ENCODE results near the gene MGME1.

The MGME1 gene

DNA sequence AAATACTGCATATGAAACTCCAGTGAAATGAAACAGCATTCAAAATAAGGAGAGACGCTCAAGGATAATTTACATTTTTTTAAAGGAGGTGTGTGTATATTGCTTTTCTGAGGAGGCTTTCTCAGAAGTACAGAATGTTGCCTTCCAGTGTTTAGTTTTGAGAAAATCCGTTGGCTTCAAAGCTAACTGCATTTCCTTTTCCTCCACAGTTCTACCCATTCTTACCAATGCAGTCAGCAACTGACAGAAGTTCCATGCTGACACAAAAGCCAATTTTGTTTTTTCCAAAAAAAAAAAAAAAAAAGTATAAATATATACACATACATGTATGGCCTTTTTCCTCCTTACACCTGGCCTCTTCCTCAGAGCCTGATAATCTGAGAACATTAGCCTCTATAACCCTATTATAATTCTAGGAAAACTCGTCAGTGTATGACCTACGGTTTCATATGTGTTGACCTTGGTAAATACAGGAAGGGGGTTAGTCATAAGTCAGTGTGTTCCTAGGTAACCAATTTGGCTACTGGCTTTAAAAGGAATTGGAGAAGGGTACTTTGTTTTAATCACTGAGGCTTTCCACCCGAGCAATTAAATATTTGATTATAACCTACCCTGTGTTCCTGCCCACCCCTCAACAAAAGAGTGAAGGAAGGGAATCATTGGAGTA, 24.2 kb downstream of the MGME1 start:
- TF ChIP-seq POLR2AphosphoS5 (IDR thresholded peaks at IDR 0.05; ENCODE audit: low read depth, low read length) (no peak), REST (IDR thresholded peaks at IDR 0.05; ENCODE audit: insufficient read depth in 1 of 2, low read depth in 2 of 2, low read length in 2 of 2) (no peak), SIN3A (IDR thresholded peaks at IDR 0.05; ENCODE audit: borderline replicate concordance, insufficient read depth, low read length) (no peak), FOXP2 (optimal IDR thresholded peaks at IDR 0.05; ENCODE audit: borderline replicate concordance, extremely low read depth, extremely low read length, insufficient read depth) (no peak), TAF1 (IDR thresholded peaks at IDR 0.05; ENCODE audit: borderline replicate concordance, insufficient read depth, low read length) (no peak)

DNA sequence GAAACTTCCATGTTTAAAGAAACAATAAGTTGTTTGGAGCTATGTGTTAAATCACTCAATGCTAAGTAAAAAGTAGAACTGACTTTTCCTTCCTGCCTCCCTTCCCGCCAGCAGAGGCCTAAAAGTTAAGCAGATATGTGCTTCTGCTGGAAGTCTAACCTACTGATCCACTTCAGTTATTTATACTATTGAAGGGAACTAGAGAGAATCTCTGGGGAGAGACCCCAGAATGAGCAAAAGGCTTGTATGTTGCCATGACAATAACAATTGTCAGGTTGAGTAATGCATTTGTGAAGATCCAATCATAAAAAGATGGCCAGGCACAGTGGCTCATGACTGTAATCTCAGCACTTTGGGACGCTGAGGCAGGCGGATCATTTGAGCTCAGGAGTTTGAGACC, 24.7 kb downstream of the MGME1 start:
- TF ChIP-seq REST (IDR thresholded peaks at IDR 0.05; ENCODE audit: insufficient read depth in 1 of 2, low read depth in 2 of 2, low read length in 2 of 2) (no peak), POLR2AphosphoS5 (IDR thresholded peaks at IDR 0.05; ENCODE audit: low read depth, low read length) (no peak), TAF1 (IDR thresholded peaks at IDR 0.05; ENCODE audit: borderline replicate concordance, insufficient read depth, low read length) (no peak), FOXP2 (optimal IDR thresholded peaks at IDR 0.05; ENCODE audit: borderline replicate concordance, extremely low read depth, extremely low read length, insufficient read depth) (no peak), SIN3A (IDR thresholded peaks at IDR 0.05; ENCODE audit: borderline replicate concordance, insufficient read depth, low read length) (no peak)

DNA sequence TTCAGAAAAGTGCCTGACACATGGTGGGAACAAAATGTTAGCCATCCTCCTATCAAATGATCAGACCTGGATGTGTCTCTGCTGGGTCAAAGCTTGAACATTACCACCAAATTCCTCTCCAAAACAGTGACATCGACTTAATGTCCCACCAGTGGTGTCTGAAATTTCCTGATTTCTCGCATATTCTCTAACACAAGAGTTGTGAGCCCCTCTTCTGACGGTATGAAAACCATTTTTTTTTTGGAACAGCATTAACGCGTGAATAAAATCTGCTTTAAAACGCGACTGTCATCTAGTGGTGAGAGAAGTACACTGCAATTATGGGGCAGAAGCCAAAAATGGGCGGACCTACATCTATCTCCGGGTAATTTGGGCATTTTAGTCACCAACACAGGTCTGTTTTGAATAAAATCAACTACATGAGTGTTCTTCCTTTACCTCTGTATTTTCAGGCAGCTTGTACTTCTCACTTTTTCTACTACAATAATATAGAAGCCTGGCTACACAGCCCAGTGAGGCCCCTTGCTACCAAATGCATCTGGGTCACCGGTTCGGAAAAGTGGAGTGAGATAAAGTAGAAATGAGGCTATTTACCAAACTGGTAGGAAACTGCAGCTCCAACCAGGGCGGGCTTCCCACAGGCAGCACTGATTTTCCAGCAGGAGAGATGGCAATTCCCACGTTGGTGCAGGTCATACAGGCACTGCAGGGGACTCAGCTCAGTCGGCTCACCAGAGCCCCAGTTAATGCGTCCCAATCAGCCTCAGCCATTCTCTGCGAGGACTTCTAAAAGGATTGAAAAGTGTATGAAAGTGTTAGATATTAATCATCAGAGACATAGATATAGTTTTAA, 27.4 kb downstream of the MGME1 start:
- no peak for TF ChIP-seq FOXP2 (optimal IDR thresholded peaks at IDR 0.05; ENCODE audit: borderline replicate concordance, extremely low read depth, extremely low read length, insufficient read depth)
- no peak for TF ChIP-seq SIN3A (IDR thresholded peaks at IDR 0.05; ENCODE audit: borderline replicate concordance, insufficient read depth, low read length)
- no peak for TF ChIP-seq TAF1 (IDR thresholded peaks at IDR 0.05; ENCODE audit: borderline replicate concordance, insufficient read depth, low read length)
- no peak for TF ChIP-seq REST (IDR thresholded peaks at IDR 0.05; ENCODE audit: insufficient read depth in 1 of 2, low read depth in 2 of 2, low read length in 2 of 2)
- TF ChIP-seq POLR2AphosphoS5 (IDR thresholded peaks at IDR 0.05; ENCODE audit: low read depth, low read length): no peak

GRCh38 chr20:17998446-17998845, 29.6 kb downstream of the MGME1 start:
- no peak for TF ChIP-seq TAF1 (IDR thresholded peaks at IDR 0.05; ENCODE audit: borderline replicate concordance, insufficient read depth, low read length)
- no peak for TF ChIP-seq FOXP2 (optimal IDR thresholded peaks at IDR 0.05; ENCODE audit: borderline replicate concordance, extremely low read depth, extremely low read length, insufficient read depth)
- no peak for TF ChIP-seq REST (IDR thresholded peaks at IDR 0.05; ENCODE audit: insufficient read depth in 1 of 2, low read depth in 2 of 2, low read length in 2 of 2)
- no peak for TF ChIP-seq POLR2AphosphoS5 (IDR thresholded peaks at IDR 0.05; ENCODE audit: low read depth, low read length)
- no peak for TF ChIP-seq SIN3A (IDR thresholded peaks at IDR 0.05; ENCODE audit: borderline replicate concordance, insufficient read depth, low read length)

Measured in PFSK-1 (cell line).